ENCODE data around the gene LRRC7. TPM values are rescaled to one million over a fixed set of nuclear protein-coding genes. Genes with fewer than 3 reads are reported as not detected.

LRRC7 gene
- total RNA-seq, 3 donors from 2014 or later (not counting 1 experiment from before 2014, with no cell fraction given) = not detected

DNA sequence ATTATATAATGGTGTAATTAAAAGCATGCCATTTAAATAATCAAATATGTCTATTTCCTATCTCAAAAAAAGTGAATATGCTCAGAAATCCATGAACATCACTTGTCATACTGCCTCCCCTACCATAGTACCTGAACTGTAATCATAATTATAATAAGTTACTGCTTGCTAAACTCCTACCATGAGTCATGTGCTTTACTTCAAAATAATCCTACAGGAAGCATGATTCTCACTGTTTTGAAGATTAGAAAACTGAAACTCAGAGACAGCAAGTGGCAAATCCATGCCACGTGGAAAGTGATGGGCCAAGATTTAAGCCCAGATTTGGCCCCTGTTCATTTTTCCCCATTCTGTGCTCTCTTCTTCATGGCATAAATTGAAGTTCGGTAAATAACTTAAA is 5.2 kb downstream of the LRRC7 start:
- H3K4me1 ChIP-seq (ENCODE audit: control insufficient read depth, insufficient read depth, low read length) = no peaks in the 10 kb centered on the region
- peaks cover 8% of the 10 kb centered on the region for H3K27me3 ChIP-seq (ENCODE audit: control insufficient read depth, insufficient read depth, low read length)
- DNase-seq = no peak
- H3K4me3 ChIP-seq (ENCODE audit: low read length) = no peak overlapping the region
- H3K27ac ChIP-seq (ENCODE audit: low read length) = no peak overlapping the region
- WGBS (ENCODE audit: insufficient coverage) = 29% methylated on average over 1 of the region's 2 CpGs
- H3K27me3 Mint-ChIP-seq (ENCODE audit: low read depth in 2 of 2) = peaks cover 11 to 12% of the 10 kb centered on the region in 2 donors
- H3K27ac Mint-ChIP-seq = no peak overlapping the region
- no peak overlapping the region for H3K4me3 Mint-ChIP-seq
- intact Hi-C loops (cut with micrococcal nuclease) = no loop called here
- H3K4me1 Mint-ChIP-seq = no peaks in the 10 kb centered on the region
- ATAC-seq = no peak
- no peak for TF ChIP-seq CTCF (IDR thresholded peaks at IDR 0.05)
- H3K9me3 Mint-ChIP-seq = peaks cover 4 to 10% of the 10 kb centered on the region in 2 donors
- peaks cover 9% of the 10 kb centered on the region for H3K36me3 Mint-ChIP-seq
- H3K9me3 ChIP-seq (ENCODE audit: control insufficient read depth, insufficient read depth, low read length) = peaks cover 7% of the 10 kb centered on the region
- H3K36me3 ChIP-seq (ENCODE audit: control insufficient read depth, insufficient read depth, low read length) = no peaks in the 10 kb centered on the region

GRCh38 chr1:69573911-69574310 is 6.2 kb downstream of the LRRC7 start:
- Mint-ChIP-seq H3K4me1 (no peaks in the 10 kb centered on the region), H3K9me3 (peaks cover 4 to 6% of the 10 kb centered on the region in 2 donors), H3K27me3 (ENCODE audit: low read depth in 2 of 2) (peaks cover 5 to 6% of the 10 kb centered on the region in 2 donors), H3K4me3 (no peak overlapping the region), H3K36me3 (peaks cover 3% of the 10 kb centered on the region), H3K27ac (no peak overlapping the region)
- Histone ChIP-seq H3K36me3 (ENCODE audit: control insufficient read depth, insufficient read depth, low read length) (no peaks in the 10 kb centered on the region), H3K9me3 (ENCODE audit: control insufficient read depth, insufficient read depth, low read length) (peaks cover 7% of the 10 kb centered on the region), H3K4me3 (ENCODE audit: low read length) (no peak overlapping the region), H3K4me1 (ENCODE audit: control insufficient read depth, insufficient read depth, low read length) (no peaks in the 10 kb centered on the region), H3K27me3 (ENCODE audit: control insufficient read depth, insufficient read depth, low read length) (peaks cover 6% of the 10 kb centered on the region), H3K27ac (ENCODE audit: low read length) (no peak overlapping the region)
- intact Hi-C loops (cut with micrococcal nuclease) = no loop called here
- ATAC-seq (no peak), DNase-seq (no peak)
- 44% methylated on average over 2 of the region's 2 CpGs for WGBS (ENCODE audit: insufficient coverage)
- no peak for TF ChIP-seq CTCF (IDR thresholded peaks at IDR 0.05)

DNA sequence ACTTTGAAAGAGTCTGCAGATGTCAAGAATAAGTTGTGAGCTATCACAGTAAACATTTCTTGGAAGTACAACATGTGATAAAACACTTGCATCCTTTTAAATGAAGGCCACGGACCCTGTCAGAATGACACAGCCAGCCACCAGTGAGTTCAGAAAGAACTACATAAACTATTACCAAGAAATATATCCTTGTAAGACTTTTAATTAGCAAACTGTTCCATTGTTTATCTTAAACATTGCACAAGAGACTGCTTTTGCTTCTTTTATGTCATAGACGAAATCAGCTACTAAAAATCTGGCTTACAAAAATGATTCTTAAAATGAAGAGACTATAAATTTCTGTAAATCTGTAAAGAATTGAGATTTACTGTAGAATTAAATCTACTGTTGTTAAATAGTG is 17.9 kb downstream of the LRRC7 start:
- no peak for DNase-seq
- no peaks in the 10 kb centered on the region for H3K36me3 ChIP-seq (ENCODE audit: control insufficient read depth, insufficient read depth, low read length)
- H3K4me3 ChIP-seq (ENCODE audit: low read length) = no peak overlapping the region
- H3K27me3 Mint-ChIP-seq (ENCODE audit: low read depth in 2 of 2) = no peaks in the 10 kb centered on the region
- ATAC-seq = no peak
- no peaks in the 10 kb centered on the region for H3K36me3 Mint-ChIP-seq
- no peak for TF ChIP-seq CTCF (IDR thresholded peaks at IDR 0.05)
- WGBS (ENCODE audit: insufficient coverage) = 90% methylated on average over 1 of the region's 2 CpGs
- H3K27me3 ChIP-seq (ENCODE audit: control insufficient read depth, insufficient read depth, low read length) = no peaks in the 10 kb centered on the region
- no peak overlapping the region for H3K4me3 Mint-ChIP-seq
- no peaks in the 10 kb centered on the region for H3K4me1 Mint-ChIP-seq
- no peak overlapping the region for H3K27ac ChIP-seq (ENCODE audit: low read length)
- peaks cover 10 to 20% of the 10 kb centered on the region in 2 donors for H3K9me3 Mint-ChIP-seq
- no peaks in the 10 kb centered on the region for H3K4me1 ChIP-seq (ENCODE audit: control insufficient read depth, insufficient read depth, low read length)
- H3K9me3 ChIP-seq (ENCODE audit: control insufficient read depth, insufficient read depth, low read length) = no peaks in the 10 kb centered on the region
- intact Hi-C loops (cut with micrococcal nuclease) = no loop called here
- H3K27ac Mint-ChIP-seq = no peak overlapping the region

- Histone ChIP-seq H3K27ac (ENCODE audit: low read length) (no peak overlapping the region), H3K4me1 (ENCODE audit: control insufficient read depth, insufficient read depth, low read length) (no peaks in the 10 kb centered on the region), H3K27me3 (ENCODE audit: control insufficient read depth, insufficient read depth, low read length) (no peaks in the 10 kb centered on the region), H3K9me3 (ENCODE audit: control insufficient read depth, insufficient read depth, low read length) (no peaks in the 10 kb centered on the region), H3K36me3 (ENCODE audit: control insufficient read depth, insufficient read depth, low read length) (no peaks in the 10 kb centered on the region), H3K4me3 (ENCODE audit: low read length) (no peak overlapping the region)
- intact Hi-C loops (cut with micrococcal nuclease) = no loop called here
- DNase-seq (no peak), ATAC-seq (no peak)
- H3K4me3 Mint-ChIP-seq = no peak overlapping the region
- no peaks in the 10 kb centered on the region for H3K4me1 Mint-ChIP-seq
- no peak for TF ChIP-seq CTCF (IDR thresholded peaks at IDR 0.05)
- H3K36me3 Mint-ChIP-seq = no peaks in the 10 kb centered on the region
- 63% methylated on average over 5 of the region's 5 CpGs for WGBS (ENCODE audit: insufficient coverage)
- no peaks in the 10 kb centered on the region for H3K27me3 Mint-ChIP-seq (ENCODE audit: low read depth in 2 of 2)
- H3K9me3 Mint-ChIP-seq = peaks cover 10 to 14% of the 10 kb centered on the region in 2 donors
- no peak overlapping the region for H3K27ac Mint-ChIP-seq
Measured at GRCh38 chr1:69587391-69587790, 19.7 kb downstream of the LRRC7 start.

All from natural killer cell (primary cell).